CD4-positive, alpha-beta T cell treated with Interleukin-17A for 4 hours (primary cell): ENCODE measurements around the gene SMAP1.

Source experiments
- DNase-seq: peaks from one replicate; pipeline ENCODE4 v3.0.0-alpha.2; 2020; ENCODE audit warnings: mixed read lengths

The SMAP1 gene

DNA sequence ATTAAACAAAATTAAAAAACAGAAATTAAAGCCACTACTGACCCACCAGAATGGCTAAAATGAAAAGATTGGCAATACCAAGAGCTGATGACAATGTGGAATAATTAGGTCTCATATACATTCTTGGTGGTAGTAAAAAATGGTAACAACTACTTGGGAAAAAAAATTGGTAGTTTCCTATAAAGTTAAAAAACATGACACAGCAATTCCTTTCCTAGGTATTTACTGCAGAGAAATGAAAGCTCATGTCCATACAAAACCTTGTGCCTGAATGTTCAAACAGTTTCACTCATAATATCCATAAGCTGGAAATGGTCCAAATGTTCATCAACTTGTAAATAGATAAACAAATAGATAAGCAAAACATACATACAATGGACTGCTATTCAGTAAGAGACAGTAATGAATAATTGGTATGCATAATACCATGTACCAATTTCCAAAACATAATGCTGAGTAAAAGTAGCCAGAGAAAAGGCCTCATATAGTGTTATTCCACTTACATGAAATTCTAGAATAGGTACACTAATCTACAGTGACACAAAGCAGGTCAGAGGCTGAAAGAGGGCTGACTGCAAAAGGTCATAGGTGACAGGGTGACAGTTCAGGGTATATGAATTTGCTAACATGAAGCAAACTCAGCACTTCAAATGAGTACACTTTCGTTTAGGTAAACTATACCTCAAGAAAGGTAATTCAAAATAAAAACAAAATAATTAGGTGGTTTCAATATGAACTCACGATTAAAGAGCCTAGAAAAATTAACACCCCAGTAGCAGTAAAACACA, 236.2 kb downstream of the SMAP1 start:
- no peak for DNase-seq

DNA sequence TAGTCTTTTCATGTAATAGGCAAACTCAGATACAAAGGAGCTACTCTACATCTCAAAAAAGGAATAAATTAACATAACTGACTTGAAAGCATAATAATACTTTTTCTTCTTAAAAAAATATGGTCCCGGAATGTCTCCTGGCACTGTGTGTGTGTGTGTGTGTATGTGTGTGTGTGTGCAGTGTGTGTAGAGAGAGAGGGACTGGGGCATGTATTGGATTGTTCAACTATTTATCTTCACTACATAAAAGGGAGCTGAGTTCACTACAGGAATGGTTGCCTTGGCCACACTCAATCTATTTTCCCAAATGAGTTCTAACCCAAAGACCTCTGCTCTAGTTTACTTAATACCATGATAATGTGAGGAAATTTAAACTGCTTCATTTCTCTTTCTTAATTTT, 238.1 kb downstream of the SMAP1 start:
- DNase-seq, result no peak
